ENCODE results near the gene C17orf107.
"Not testable (repeated sequence)": the region's sequence is repeated elsewhere in the genome, so short reads cannot be mapped to it uniquely, and the experiment has no call there.

The C17orf107 gene

DNA sequence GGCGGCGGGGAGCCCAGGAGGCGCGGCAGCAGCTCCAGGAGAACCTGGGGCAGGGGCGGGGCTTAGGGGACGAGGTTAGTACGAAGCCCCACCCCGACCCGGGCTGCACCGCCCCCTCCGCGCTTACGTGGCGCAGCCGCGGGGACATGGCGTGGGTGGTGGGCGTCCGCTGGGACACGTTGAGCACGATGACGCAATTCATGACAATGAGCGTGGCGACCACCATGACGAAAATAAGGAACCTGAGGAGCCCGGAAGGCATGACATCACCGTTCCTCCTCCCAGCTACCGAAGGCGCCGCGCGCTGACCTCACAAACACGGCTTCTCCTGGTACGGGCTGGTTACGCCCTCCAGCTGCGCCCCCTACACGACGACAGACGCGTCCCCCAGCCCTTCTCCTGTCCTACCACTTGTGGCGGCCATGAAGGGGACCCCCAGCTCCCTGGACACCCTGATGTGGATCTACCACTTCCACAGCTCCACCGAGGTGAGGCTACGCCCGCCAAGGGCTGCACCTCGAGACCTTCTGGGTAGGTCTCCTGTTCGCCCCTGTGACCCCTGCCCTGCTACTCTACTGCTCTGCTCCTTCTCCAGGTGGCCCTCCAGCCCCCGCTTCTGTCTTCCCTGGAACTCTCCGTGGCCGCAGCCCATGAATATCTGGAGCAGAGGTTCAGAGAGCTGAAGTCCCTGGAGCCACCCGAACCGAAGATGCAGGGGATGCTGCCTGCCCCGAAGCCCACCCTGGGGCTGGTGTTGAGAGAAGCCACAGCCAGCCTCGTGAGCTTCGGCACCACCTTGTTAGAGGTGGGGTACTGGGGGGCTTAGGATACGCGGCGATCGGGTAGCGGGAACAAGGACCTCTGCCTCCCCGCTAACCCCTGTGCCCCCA is at the start of gene C17orf107:
Gene C17orf107 (plus strand): TSS at position 196 of the 890 bp plus-strand sequence. CDS start 227 bp downstream, at position 423.
- peak; percentile 62 for DNase-seq

DNA sequence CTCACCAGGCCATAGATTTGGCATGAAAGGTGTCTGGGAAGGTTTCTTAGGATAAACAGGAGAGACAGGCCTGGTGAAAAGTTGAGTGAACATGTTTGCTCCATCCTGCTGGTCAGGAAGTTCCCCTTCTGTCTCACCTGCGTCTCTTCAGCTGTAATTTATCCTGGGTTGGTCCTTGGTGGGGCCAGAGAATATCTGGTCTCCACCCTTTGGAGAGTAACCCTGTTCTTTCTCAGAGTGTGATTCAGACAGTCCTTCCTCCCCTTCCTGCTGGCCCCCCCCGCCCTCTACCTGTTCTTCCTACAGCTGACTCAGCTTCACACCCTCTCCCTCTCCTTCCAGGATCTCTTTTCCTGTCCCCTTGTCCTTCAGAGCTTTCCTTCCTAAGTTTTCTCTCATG is 49.1 kb upstream of the C17orf107 start:
- no peak for DNase-seq

DNA sequence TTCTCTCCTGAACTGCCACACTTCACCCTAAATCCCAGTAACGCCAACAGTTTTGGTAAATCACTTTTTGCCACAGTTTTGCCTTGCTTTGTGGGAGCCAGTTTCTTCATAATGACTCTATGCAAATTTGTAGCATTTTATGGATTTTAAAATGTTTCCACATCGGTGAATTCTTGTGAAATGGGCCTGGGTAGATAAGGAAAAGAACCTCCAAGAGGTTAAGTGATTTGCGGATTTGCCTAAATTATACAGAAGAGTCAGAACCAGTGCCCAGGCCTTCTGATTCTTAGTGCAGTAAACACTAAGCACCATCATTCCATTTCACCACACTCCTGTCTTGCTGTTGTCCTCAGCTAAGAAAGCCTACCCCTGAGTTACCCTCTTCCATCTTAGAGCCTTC is 48.3 kb upstream of the C17orf107 start:
- no peak for DNase-seq

DNA sequence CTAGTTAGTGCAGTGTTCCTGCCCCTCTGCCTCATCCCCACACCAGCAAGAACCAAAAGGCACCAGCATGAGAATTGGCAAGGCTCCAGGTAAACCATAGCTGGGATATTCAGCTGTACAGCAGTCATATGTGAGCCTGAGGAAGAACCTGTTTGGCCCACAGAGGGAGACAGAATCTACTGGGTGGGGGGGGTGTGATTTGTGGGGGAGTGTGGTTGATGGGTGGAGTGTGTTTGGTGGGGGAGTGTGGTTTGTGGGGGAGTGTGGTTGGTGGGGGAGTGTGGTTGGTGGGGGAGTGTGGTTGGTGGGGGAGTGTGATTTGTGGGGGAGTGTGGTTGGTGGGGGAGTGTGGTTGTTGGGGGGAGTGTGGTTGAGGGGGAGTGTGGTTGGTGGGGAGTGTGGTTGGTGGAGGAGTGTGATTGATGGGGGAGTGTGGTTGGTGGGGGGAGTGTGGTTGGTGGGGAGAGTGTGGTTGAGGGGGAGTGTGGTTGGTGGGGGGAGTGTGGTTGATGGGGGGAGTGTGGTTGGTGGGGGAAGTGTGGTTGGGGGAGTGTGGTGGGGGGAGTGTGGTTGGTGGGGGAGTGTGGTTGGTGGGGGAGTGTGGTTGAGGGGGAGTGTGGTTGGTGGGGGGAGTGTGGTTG is 46.6 kb upstream of the C17orf107 start:
- no peak for DNase-seq

DNA sequence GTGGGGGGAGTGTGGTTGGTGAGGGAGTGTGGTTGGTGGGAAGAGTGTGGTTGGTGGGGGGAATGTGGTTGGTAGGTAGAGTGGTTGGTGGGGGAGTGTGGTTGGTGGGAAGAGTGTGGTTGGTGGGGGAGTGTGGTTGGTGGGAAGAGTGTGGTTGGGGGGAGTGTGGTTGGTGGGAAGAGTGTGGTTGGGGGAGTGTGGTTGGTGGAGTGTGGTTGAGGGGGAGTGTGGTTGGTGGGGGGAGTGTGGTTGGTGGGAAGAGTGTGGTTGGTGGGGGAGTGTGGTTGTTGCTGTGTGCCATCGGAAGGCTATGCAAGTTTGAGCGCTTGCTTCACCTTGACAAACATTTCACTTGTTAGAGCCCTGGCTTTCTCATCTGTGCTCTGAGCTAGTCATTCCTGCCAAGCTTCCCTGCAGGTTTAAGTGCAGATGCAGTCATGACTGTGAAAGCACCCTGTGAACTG is 46.1 kb upstream of the C17orf107 start:
- no peak for DNase-seq

- DNase-seq = no peak
These were observed 45.1 kb upstream of the C17orf107 start for GRCh38 chr17:4854111-4854681.

DNA sequence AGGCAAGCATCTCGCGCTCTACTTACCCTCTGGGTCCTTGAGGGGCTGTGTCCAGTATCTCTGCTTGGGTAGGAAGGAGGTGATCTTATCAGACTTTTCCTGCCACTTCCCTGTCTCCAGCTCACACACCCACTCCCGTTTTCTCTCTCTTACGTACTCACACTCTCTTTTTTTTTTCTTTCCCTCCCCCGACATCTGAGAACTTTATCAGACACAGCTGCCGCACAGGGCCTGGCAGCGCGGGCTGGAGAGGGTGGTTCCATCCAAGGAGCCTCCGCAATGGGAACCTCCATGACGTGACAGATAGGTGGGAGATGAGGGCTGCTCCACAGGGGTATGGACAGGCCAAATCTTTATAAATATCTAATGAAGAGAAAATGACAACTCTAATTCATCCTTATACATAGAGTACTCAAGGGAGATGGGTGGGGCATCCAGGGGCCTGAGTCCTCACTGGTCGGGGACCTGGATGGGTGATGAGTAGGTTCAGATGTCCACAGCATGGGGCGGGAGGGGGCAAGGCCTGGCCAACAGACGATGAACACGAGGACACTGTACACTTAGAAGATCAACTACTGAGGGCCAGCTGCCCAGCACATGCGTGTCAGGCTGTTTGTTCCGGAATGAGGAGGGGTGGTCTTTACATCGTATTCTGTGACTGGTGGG is 42.9 kb upstream of the C17orf107 start:
- DNase-seq = no peak

- no peak for DNase-seq
These were observed 42.4 kb upstream of the C17orf107 start for GRCh38 chr17:4856937-4857314.

DNA sequence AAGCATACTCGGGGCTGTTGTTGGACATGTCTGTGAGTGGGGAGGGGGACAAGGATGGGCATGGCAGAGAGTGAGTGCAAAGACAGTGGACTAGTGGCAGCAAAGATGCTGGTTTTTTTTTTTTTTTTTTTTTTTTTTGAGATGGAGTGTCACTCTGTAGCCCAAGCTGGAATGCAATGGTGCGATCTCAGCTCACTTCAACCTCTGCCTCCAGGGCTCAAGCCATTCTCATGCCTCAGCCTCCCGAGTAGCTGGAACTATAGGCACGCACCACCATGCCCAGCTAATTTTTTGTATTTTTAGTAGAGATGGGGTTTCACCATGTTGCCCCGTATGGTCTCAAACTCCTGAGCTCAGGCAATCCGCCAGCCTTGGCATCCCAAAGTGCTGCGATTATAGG is 42.0 kb upstream of the C17orf107 start:
- not testable (repeated sequence) for DNase-seq

DNA sequence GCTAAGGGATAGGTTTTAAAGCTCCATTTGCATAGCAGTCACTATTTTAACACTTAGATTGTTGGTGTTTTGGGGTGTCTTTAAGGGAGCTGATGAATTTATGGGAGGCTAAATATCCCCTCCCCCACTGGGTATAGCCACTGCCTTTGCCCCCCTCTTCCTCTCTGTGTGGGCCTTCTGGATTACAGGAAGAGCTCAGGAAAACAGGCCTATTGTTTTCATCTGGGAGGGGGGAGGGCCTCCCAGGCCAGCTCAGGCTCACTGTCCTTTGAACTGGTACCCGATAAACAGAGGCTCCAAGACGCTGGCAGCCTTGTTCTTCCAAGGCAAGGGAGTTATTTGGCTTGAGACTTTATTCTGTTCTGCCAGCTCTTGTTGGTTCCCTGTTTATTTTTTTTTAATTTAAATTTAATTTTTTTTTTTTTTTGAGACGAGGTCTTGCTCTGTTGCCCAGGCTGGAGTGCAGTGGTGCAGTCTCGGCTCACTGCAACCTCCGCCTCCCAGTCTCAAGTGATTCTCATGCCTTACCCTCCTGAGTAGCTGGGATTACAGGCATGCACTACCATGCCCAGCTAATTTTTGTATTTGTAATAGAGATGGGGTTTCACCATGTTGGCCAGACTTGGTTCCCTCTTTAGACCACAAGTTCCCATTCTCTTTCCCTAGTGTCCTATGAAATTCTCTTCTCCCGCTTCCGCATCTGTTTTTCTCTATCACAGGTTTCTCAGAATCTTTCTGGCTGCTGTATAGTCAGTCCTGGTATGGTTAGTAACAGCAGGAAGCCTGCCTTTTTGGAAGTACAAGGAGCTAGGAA is 41.1 kb upstream of the C17orf107 start:
- DNase-seq = no peak

GRCh38 chr17:4858882-4859260 is 40.5 kb upstream of the C17orf107 start:
- no peak for DNase-seq

- DNase-seq = no peak
These were observed 39.3 kb upstream of the C17orf107 start for GRCh38 chr17:4859816-4860625.

- DNase-seq = no peak
These were observed 38.7 kb upstream of the C17orf107 start for GRCh38 chr17:4860651-4861050.

DNA sequence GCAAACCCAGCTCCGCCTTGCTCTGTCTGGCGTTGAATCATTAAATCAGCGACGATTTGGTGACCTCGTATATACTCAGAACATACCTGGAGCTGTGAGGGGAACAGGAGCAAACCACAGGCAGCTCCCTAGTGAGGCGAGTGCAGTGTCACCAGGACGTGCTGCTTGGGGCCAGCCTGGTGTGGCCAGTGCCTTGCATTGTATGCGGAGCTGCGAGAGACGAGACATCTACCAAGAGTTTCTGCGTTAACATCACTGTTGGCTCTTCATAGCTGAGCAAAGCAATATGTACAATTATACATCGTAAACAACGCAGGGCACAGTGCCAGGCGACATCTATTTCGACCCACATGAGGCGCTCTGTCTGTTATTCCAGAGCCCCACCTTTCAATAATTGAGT is 38.3 kb upstream of the C17orf107 start:
- no peak for DNase-seq

DNA sequence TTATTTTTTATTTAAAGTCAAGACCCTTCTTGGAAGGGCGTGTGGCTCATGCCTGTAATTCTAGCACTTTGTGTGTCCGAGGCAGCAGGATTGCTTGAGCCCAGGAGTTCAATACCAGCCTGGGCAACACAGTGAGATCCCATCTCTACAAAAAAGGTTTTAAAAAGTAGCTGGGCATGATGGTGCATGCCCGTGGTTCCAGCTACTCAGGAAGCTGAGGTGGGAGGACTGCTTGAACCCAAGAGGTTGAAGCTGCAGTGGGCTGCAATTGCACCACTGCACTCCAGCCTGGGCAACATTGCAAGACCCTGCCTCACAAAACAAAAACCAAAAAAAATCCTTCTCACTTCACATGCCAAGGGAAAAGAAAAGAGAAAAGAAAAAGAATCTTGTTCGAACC is 36.6 kb upstream of the C17orf107 start:
- DNase-seq = no peak

DNA sequence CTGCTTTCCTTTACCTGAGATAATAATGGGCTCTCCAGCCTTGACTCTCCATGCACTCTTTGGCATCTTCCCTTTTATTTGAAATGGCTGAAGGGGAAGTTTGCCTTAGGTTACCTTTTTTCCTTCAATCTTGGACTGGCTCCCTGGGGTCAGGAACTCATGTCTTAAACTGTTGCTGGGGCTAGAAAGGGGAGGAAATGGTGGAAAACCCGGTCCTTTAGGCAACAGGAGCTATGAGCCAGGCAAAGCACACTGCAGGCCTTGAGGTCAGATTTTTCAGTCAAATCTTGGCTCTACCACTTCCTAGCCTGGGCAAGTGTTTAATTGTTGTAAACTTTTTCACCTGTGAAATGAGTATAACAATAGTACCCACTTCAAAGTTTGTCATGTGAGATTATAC is 36.0 kb upstream of the C17orf107 start:
- no peak for DNase-seq

- not testable (repeated sequence) for DNase-seq
These were observed 31.8 kb upstream of the C17orf107 start for GRCh38 chr17:4867535-4867934.

- peak; percentile 62 for DNase-seq
These were observed 30.0 kb upstream of the C17orf107 start for GRCh38 chr17:4869058-4869998.

DNA sequence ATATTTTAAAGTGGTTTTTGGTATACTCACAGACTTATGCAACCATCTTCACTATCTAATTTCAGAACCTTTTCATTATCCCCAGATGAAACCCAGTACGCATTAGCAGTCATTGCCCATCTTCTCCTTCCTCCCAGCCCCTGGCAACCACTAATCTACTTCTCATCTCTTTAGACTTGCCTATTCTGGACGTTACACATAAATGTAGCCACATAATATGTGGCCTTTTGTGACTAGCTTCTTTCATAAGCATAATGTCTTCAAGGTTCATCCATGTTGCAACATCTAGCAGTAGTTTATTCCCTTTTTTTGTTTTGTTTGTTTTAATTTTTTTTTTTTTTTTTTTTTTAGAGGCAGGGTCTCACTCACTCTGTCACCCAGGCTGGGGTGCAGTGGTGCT is 28.5 kb upstream of the C17orf107 start:
- DNase-seq = peak; percentile 93

GRCh38 chr17:4872786-4873185 is 26.6 kb upstream of the C17orf107 start:
- peak; percentile 31 for DNase-seq

Measured in MV-4-11 (cell line).